Measurements from ENCODE around the gene ABR.
"Not testable (repeated sequence)": the region's sequence is repeated elsewhere in the genome, so short reads cannot be mapped to it uniquely, and the experiment has no call there.

The ABR gene

GRCh38 chr17:1083451-1084187 lies 96.2 kb downstream of the ABR start:
- H3K27ac ChIP-seq = no peak overlapping the region

GRCh38 chr17:1082579-1082978 lies 97.2 kb downstream of the ABR start:
- Histone ChIP-seq H3K4me3 (no peak overlapping the region), H3K27ac (peak overlapping the region in 4 of 21 experiments; percentile 21 to 57 (median 30))

More at GRCh38 chr17:1083451-1084187, 96.2 kb downstream of the ABR start:
- H3K4me3 ChIP-seq = no peak overlapping the region

GRCh38 chr17:1078831-1079561 lies 100.8 kb downstream of the ABR start:
- no peak overlapping the region for H3K4me3 ChIP-seq
- H3K27ac ChIP-seq = no peak overlapping the region

GRCh38 chr17:1077986-1078711 lies 101.6 kb downstream of the ABR start:
- Histone ChIP-seq H3K27ac (no peak overlapping the region), H3K4me3 (no peak overlapping the region)

- Histone ChIP-seq H3K27ac (no peak overlapping the region), H3K4me3 (no peak overlapping the region)
These were observed 102.2 kb downstream of the ABR start for GRCh38 chr17:1077581-1077985.

- Histone ChIP-seq H3K4me3 (no peak overlapping the region), H3K27ac (no peak overlapping the region)
These were observed 102.8 kb downstream of the ABR start for GRCh38 chr17:1076982-1077302.

- Histone ChIP-seq H3K27ac (no peak overlapping the region), H3K4me3 (no peak overlapping the region)
These were observed 103.3 kb downstream of the ABR start for GRCh38 chr17:1076299-1076981.

GRCh38 chr17:1074886-1075605 lies 104.7 kb downstream of the ABR start:
- Histone ChIP-seq H3K4me3 (no peak overlapping the region), H3K27ac (peak overlapping the region in 1 of 21 experiments; percentile 25)

GRCh38 chr17:1073963-1074625 lies 105.7 kb downstream of the ABR start:
- not testable (repeated sequence) for H3K4me3 ChIP-seq
- H3K27ac ChIP-seq = peak overlapping the region in 1 of 21 experiments; percentile 25

GRCh38 chr17:1073241-1073962 lies 106.4 kb downstream of the ABR start:
- Histone ChIP-seq H3K27ac (no peak overlapping the region), H3K4me3 (no peak overlapping the region)

GRCh38 chr17:1072551-1072961 lies 107.2 kb downstream of the ABR start:
- H3K27ac ChIP-seq = no peak overlapping the region
- H3K4me3 ChIP-seq = no peak overlapping the region

- Histone ChIP-seq H3K4me3 (no peak overlapping the region), H3K27ac (no peak overlapping the region)
These were observed 108.5 kb downstream of the ABR start for GRCh38 chr17:1071103-1071825.

- H3K27ac ChIP-seq = no peak overlapping the region
- H3K4me3 ChIP-seq = no peak overlapping the region
These were observed 109.4 kb downstream of the ABR start for GRCh38 chr17:1070411-1070810.

- Histone ChIP-seq H3K27ac (no peak overlapping the region), H3K4me3 (no peak overlapping the region)
These were observed 109.9 kb downstream of the ABR start for GRCh38 chr17:1069847-1070246.

GRCh38 chr17:1068356-1068755 lies 111.4 kb downstream of the ABR start:
- Histone ChIP-seq H3K27ac (peak overlapping the region in 1 of 21 experiments; percentile 31), H3K4me3 (no peak overlapping the region)

- Histone ChIP-seq H3K27ac (peak overlapping the region in 2 of 21 experiments; percentile 5 to 31), H3K4me3 (no peak overlapping the region)
These were observed 112.4 kb downstream of the ABR start for GRCh38 chr17:1067282-1067956.

- not testable (repeated sequence) for H3K27ac ChIP-seq, H3K4me3 ChIP-seq
These were observed 114.4 kb downstream of the ABR start for GRCh38 chr17:1065416-1065815.
